Endothelial cell of umbilical vein (primary cell): ENCODE results near the gene EIF2B2. TPM values are rescaled to one million over a fixed set of nuclear protein-coding genes. Genes with fewer than 3 reads are reported as not detected.

Source experiments
- BruUV-seq: library from RNA; stranded (reverse); fragments of 400-500 nt; replicated peaks from 2 replicates; lab custom pipeline; 2021; lab: Mats Ljungman, UMichigan
- CTCF ChIA-PET: fragments of 300-600, 350-600 bp; sonication (Branson Sonifier 250); formaldehyde crosslinking; loops from one replicate; lab custom pipeline; 2021; ENCODE audit warnings: antibody characterized with exemption, inconsistent platforms; lab: Charles Lee
- POLR2A ChIA-PET: fragments of 300-600, 350-600 bp; sonication (Branson Sonifier 250); formaldehyde crosslinking; loops from one replicate; lab custom pipeline; 2021; ENCODE audit warnings: antibody characterized with exemption, inconsistent platforms; lab: Charles Lee
- DNase-seq: peaks from one replicate; pipeline ENCODE4 v3.0.0-alpha.2; 2011; ENCODE audit warnings: low read depth, low spot score
- FAIRE-seq: peaks from 2 replicates; lab custom pipeline; 2011; peaks lifted over from hg19 to GRCh38; lab: Jason Lieb, UNC
- H2AFZ ChIP-seq: 2 replicates; pipeline ENCODE4 v1.6.0; 2012; ENCODE audit warnings: low read depth, low read length, control low read depth, inconsistent platforms
- H3K27ac ChIP-seq: 2 replicates; pipeline ENCODE4 v1.5.1; 2011; ENCODE audit warnings: low read depth, mild to moderate bottlenecking, control low read depth, low read length, moderate library complexity; ENCODE audit not compliant: insufficient read depth
- H3K27me3 ChIP-seq, 2 experiments: 2 replicates each; pipeline versions ENCODE4 v1.6.0 to v1.6.1; 2011; ENCODE audit warnings: low read length in 2 of 2, mixed read lengths in 1 of 2; ENCODE audit not compliant: control insufficient read depth in 2 of 2, insufficient read depth in 2 of 2
- H3K36me3 ChIP-seq, 2 experiments: 2 replicates in 1 of 2; 3 replicates in 1 of 2; pipeline ENCODE4 v1.5.1; 2011; ENCODE audit warnings: low read length in 2 of 2, mild to moderate bottlenecking in 1 of 2, moderate library complexity in 1 of 2; ENCODE audit not compliant: control insufficient read depth in 2 of 2, insufficient read depth in 2 of 2; ENCODE audit errors: extremely low read depth in 1 of 2
- H3K4me1 ChIP-seq: 3 replicates; pipeline ENCODE4 v1.5.1; 2011; ENCODE audit warnings: mild to moderate bottlenecking, low read length; ENCODE audit not compliant: control insufficient read depth, insufficient read depth; ENCODE audit errors: extremely low read depth
- H3K4me2 ChIP-seq: 2 replicates; pipeline ENCODE4 v1.6.1; 2011; ENCODE audit warnings: low read length, control low read depth, mixed read lengths; ENCODE audit not compliant: insufficient read depth
- H3K4me3 ChIP-seq, 3 experiments: fragments of 200-600 bp in 1 of 3; sonication (generic), shearing (Covaris generic) in 1 of 3; replicated peaks in 1 of 3; 2 replicates each; pipeline ENCODE4 v1.5.1; 2011 to 2016; ENCODE audit warnings: control low read depth in 3 of 3, low read length in 3 of 3, mild to moderate bottlenecking in 2 of 3, inconsistent platforms in 1 of 3, low read depth in 1 of 3, moderate library complexity in 1 of 3; ENCODE audit not compliant: insufficient read depth in 1 of 3
- H3K79me2 ChIP-seq: 2 replicates; pipeline ENCODE4 v1.6.0; 2012; ENCODE audit warnings: low read length, inconsistent platforms; ENCODE audit not compliant: control insufficient read depth, insufficient read depth
- H3K9ac ChIP-seq: replicated peaks from 2 replicates; pipeline ENCODE3; 2011; ENCODE audit warnings: low read length, control low read depth; ENCODE audit not compliant: insufficient read depth; ENCODE audit errors: extremely low read depth
- H3K9me1 ChIP-seq: replicated peaks from 3 replicates; pipeline ENCODE4 v1.6.0; 2011; ENCODE audit warnings: mild to moderate bottlenecking, low read length; ENCODE audit not compliant: control insufficient read depth, insufficient read depth; ENCODE audit errors: extremely low read depth
- H3K9me3 ChIP-seq: replicated peaks from 2 replicates; pipeline ENCODE4 v1.5.1; 2012; ENCODE audit warnings: low read length, inconsistent platforms; ENCODE audit not compliant: control insufficient read depth, insufficient read depth
- H4K20me1 ChIP-seq: replicated peaks from 2 replicates; pipeline ENCODE3; 2011; ENCODE audit warnings: mild to moderate bottlenecking, low read length; ENCODE audit not compliant: control insufficient read depth, insufficient read depth; ENCODE audit errors: extremely low read depth
- CTCF ChIP-seq, 2 donors: IDR thresholded peaks; 1 replicate in 1 of 2; 2 replicates in 1 of 2; pipeline ENCODE4 v1.5.1; 2011; ENCODE audit warnings: low read length in 2 of 2, mild to moderate bottlenecking in 2 of 2, moderate library complexity in 2 of 2, control low read depth in 1 of 2, inconsistent platforms in 1 of 2, low read depth in 1 of 2; ENCODE audit not compliant: insufficient read depth in 1 of 2; ENCODE audit errors: extremely low read depth in 1 of 2
- EZH2 ChIP-seq: IDR thresholded peaks from 2 replicates; pipeline ENCODE4 v1.6.1; 2012; ENCODE audit warnings: borderline replicate concordance, low read depth, mild to moderate bottlenecking, moderate library complexity, low read length, inconsistent platforms; ENCODE audit not compliant: severe bottlenecking
- FOS ChIP-seq: IDR thresholded peaks from 2 replicates; pipeline ENCODE4 v1.6.1; 2011; ENCODE audit warnings: mild to moderate bottlenecking, low read length, moderate library complexity, borderline replicate concordance; ENCODE audit not compliant: insufficient read depth
- GATA2 ChIP-seq: IDR thresholded peaks from 2 replicates; pipeline ENCODE4 v1.7.0; 2011; ENCODE audit warnings: low read depth, mild to moderate bottlenecking, moderate library complexity, mixed read lengths, low read length; ENCODE audit not compliant: insufficient read length, insufficient read depth
- JUN ChIP-seq: IDR thresholded peaks from 2 replicates; pipeline ENCODE4 v1.6.1; 2011; ENCODE audit warnings: borderline replicate concordance, low read depth; ENCODE audit not compliant: insufficient read length, insufficient read depth
- MAX ChIP-seq: IDR thresholded peaks from 2 replicates; pipeline ENCODE4 v1.6.1; 2011; ENCODE audit not compliant: insufficient read depth, insufficient read length
- MYC ChIP-seq: IDR thresholded peaks from one replicate; pipeline ENCODE4 v1.6.1; 2011; ENCODE audit warnings: mild to moderate bottlenecking, low read depth, low read length
- POLR2A ChIP-seq: IDR thresholded peaks from 2 replicates; pipeline ENCODE4 v1.6.1; 2012; ENCODE audit warnings: low read depth, mild to moderate bottlenecking, control low read depth, low read length
- POLR2AphosphoS5 ChIP-seq: IDR thresholded peaks from 2 replicates; pipeline ENCODE4 v1.6.1; 2012; ENCODE audit warnings: low read depth, mild to moderate bottlenecking, control low read depth, low read length, moderate library complexity; ENCODE audit not compliant: insufficient read depth
- dilution Hi-C: fragments of 300-500 bp; cut with MboI; formaldehyde crosslinking; loops from one replicate; pipeline ENCODE4 v1.15.0; 2019; ENCODE audit warnings: low sequenced_read_pairs; ENCODE audit not compliant: extremely low pct_ligation_motif_present
- intact Hi-C: fragments of 100-400 bp; cut with micrococcal nuclease; formaldehyde crosslinking; loops from one replicate; pipeline ENCODE4 v1.10.0; 2022
- polyA plus RNA-seq, 4 experiments: library from polyadenylated mRNA; depleted of rRNA in 3 of 4; stranded (reverse) in 3 of 4; unstranded in 1 of 4; fragments of >200 nt; gene quantifications; 2 replicates each; pipeline versions ENCODE4 v1.2.1 to v1.2.3, GENCODE V29; 2011 to 2012; ENCODE audit warnings: missing spikeins in 1 of 4
- total RNA-seq: library from RNA; stranded (reverse); gene quantifications from 2 replicates; pipeline ENCODE4 v1.2.3, GENCODE V29; 2021

Gene EIF2B2
- total and polyA plus RNA-seq, 2 donors (not counting 3 experiments of a cell fraction or from before 2014, with no cell fraction given): 97.0 to 143 TPM

GRCh38 chr14:74974364-74975058 lies 28.2 kb upstream of the EIF2B2 start:
- dilution Hi-C loops: no loop called here
- POLR2A ChIA-PET: no interaction called here
- DNase-seq (no peak), FAIRE-seq (no peak)
- Histone ChIP-seq H3K4me3 (no peak overlapping the region), H4K20me1 (no peaks in the 10 kb centered on the region), H3K9me3 (no peaks in the 10 kb centered on the region), H3K79me2 (no peaks in the 10 kb centered on the region), H3K27me3 (no peaks in the 10 kb centered on the region), H3K9me1 (no peaks in the 10 kb centered on the region), H3K36me3 (no peaks in the 10 kb centered on the region), H3K9ac (no peak overlapping the region), H3K27ac (no peak overlapping the region), H3K4me2 (no peak overlapping the region), H3K4me1 (peaks cover 25% of the 10 kb centered on the region), H2AFZ (no peak overlapping the region)
- TF ChIP-seq POLR2AphosphoS5 (no peak), GATA2 (no peak), JUN (no peak), FOS (no peak), CTCF (IDR thresholded peaks at IDR 0.05; ENCODE audit: extremely low read depth in 1 of 2, insufficient read depth in 1 of 2, low read depth in 1 of 2, low read length in 2 of 2) (no peak), MYC (no peak), MAX (no peak), POLR2A (no peak), EZH2 (no peak)
- CTCF ChIA-PET: interaction anchor here (3.4 kb wide), 1 partner anchor 10 kb away, joined by 15 read pairs; no protein-coding TSS in a partner anchor
- intact Hi-C loops: no loop called here
- no TSS peak for BruUV-seq
